Measurements from ENCODE around the gene PLEKHA8. TPM values are rescaled to one million over a fixed set of nuclear protein-coding genes. Genes with fewer than 3 reads are reported as not detected.
A peak's percentile ranks its signal among the peaks of the same experiment; 100 is the strongest.

The PLEKHA8 gene
- total RNA-seq, 4 donors from 2014 or later: 6.1 to 24.4 (median 11.5) TPM

GRCh38 chr7:30140456-30140855, 112.2 kb downstream of the PLEKHA8 start:
- intact Hi-C loops (cut with DNase I; ENCODE audit: low total_unique reads): no loop called here
- H3K9me3 ChIP-seq: no peaks in the 10 kb centered on the region
- DNase-seq: no peak
- H3K36me3 ChIP-seq: no peaks in the 10 kb centered on the region
- TF ChIP-seq POLR2A (IDR thresholded peaks at IDR 0.05): no peak
- no peak for TF ChIP-seq CTCF (IDR thresholded peaks at IDR 0.05)
- H3K4me1 ChIP-seq: peaks cover 3 to 8% of the 10 kb centered on the region in 2 donors
- no peaks in the 10 kb centered on the region for H3K27me3 ChIP-seq
- H3K4me3 ChIP-seq: no peak overlapping the region
- no peak overlapping the region for H3K27ac ChIP-seq

- Histone ChIP-seq H3K36me3 (no peaks in the 10 kb centered on the region), H3K27me3 (no peaks in the 10 kb centered on the region), H3K4me1 (peaks cover 0 to 3% of the 10 kb centered on the region in 2 donors), H3K27ac (peak overlapping the region; percentile 39), H3K9me3 (no peaks in the 10 kb centered on the region), H3K4me3 (no peak overlapping the region)
- TF ChIP-seq CTCF (IDR thresholded peaks at IDR 0.05) (no peak), POLR2A (IDR thresholded peaks at IDR 0.05) (peak in 1 of 2 donors; percentile 10)
- DNase-seq: peak in 1 of 2 donors; percentile 33
- intact Hi-C loops (cut with DNase I; ENCODE audit: low total_unique reads): no loop called here
Observed at GRCh38 chr7:30142710-30143109, 114.5 kb downstream of the PLEKHA8 start.

- Histone ChIP-seq H3K36me3 (no peaks in the 10 kb centered on the region), H3K9me3 (no peaks in the 10 kb centered on the region), H3K27ac (no peak overlapping the region), H3K4me3 (no peak overlapping the region), H3K27me3 (no peaks in the 10 kb centered on the region), H3K4me1 (peaks cover 0 to 3% of the 10 kb centered on the region in 2 donors)
- intact Hi-C loops (cut with DNase I; ENCODE audit: low total_unique reads): no loop called here
- TF ChIP-seq CTCF (IDR thresholded peaks at IDR 0.05) (no peak), POLR2A (IDR thresholded peaks at IDR 0.05) (no peak)
- no peak for DNase-seq
Observed at GRCh38 chr7:30143748-30144251, 115.6 kb downstream of the PLEKHA8 start.

GRCh38 chr7:30144657-30145306, 116.6 kb downstream of the PLEKHA8 start:
- Histone ChIP-seq H3K27ac (no peak overlapping the region), H3K36me3 (no peaks in the 10 kb centered on the region), H3K27me3 (no peaks in the 10 kb centered on the region), H3K4me1 (peaks cover 0 to 3% of the 10 kb centered on the region in 2 donors), H3K4me3 (no peak overlapping the region), H3K9me3 (no peaks in the 10 kb centered on the region)
- no peak for DNase-seq
- TF ChIP-seq POLR2A (IDR thresholded peaks at IDR 0.05): no peak
- TF ChIP-seq CTCF (IDR thresholded peaks at IDR 0.05): no peak
- intact Hi-C loops (cut with DNase I; ENCODE audit: low total_unique reads): no loop called here

- no peak overlapping the region for H3K27ac ChIP-seq
- TF ChIP-seq CTCF (IDR thresholded peaks at IDR 0.05) (no peak), POLR2A (IDR thresholded peaks at IDR 0.05) (no peak)
- H3K27me3 ChIP-seq: no peaks in the 10 kb centered on the region
- no peak for DNase-seq
- H3K36me3 ChIP-seq: no peaks in the 10 kb centered on the region
- H3K4me1 ChIP-seq: peaks cover 0 to 3% of the 10 kb centered on the region in 2 donors
- H3K4me3 ChIP-seq: no peak overlapping the region
- no peaks in the 10 kb centered on the region for H3K9me3 ChIP-seq
- intact Hi-C loops (cut with DNase I; ENCODE audit: low total_unique reads): no loop called here
Observed at GRCh38 chr7:30145426-30145970, 117.3 kb downstream of the PLEKHA8 start.
